Suprapubic skin (tissue), 4 donors: ENCODE measurements around the gene SMYD3.

Source experiments
- CTCF ChIP-seq, 2 donors: fragments of 200-600 bp in 1 of 2; fragments of 450-650 bp in 1 of 2; sonication (generic) in 1 of 2; IDR thresholded peaks; one replicate each; pipeline ENCODE4 v1.5.1; 2016 to 2019; ENCODE audit warnings: antibody characterized with exemption in 2 of 2, mild to moderate bottlenecking in 1 of 2, moderate library complexity in 1 of 2
- EP300 ChIP-seq: sonication (generic); formaldehyde crosslinking; IDR thresholded peaks from one replicate; pipeline ENCODE4 v1.6.1; 2017; ENCODE audit warnings: antibody characterized with exemption
- POLR2AphosphoS5 ChIP-seq, 3 donors: sonication (generic); formaldehyde crosslinking; IDR thresholded peaks; one replicate each; pipeline ENCODE4 v1.6.1; 2017; ENCODE audit warnings: antibody characterized with exemption in 3 of 3

GRCh38 chr1:246012341-246012740 is 494.7 kb downstream of the SMYD3 start:
- peak in 1 of 2 donors; percentile 27 for TF ChIP-seq CTCF (IDR thresholded peaks at IDR 0.05)
- no peak for TF ChIP-seq EP300
- no peak for TF ChIP-seq POLR2AphosphoS5 (IDR thresholded peaks at IDR 0.05)
